ENCODE data around the gene ST3GAL2. TPM values are rescaled to one million over a fixed set of nuclear protein-coding genes. Genes with fewer than 3 reads are reported as not detected.

ST3GAL2 gene
- polyA plus RNA-seq, 2 donors: 1.6 to 1.7 TPM

DNA sequence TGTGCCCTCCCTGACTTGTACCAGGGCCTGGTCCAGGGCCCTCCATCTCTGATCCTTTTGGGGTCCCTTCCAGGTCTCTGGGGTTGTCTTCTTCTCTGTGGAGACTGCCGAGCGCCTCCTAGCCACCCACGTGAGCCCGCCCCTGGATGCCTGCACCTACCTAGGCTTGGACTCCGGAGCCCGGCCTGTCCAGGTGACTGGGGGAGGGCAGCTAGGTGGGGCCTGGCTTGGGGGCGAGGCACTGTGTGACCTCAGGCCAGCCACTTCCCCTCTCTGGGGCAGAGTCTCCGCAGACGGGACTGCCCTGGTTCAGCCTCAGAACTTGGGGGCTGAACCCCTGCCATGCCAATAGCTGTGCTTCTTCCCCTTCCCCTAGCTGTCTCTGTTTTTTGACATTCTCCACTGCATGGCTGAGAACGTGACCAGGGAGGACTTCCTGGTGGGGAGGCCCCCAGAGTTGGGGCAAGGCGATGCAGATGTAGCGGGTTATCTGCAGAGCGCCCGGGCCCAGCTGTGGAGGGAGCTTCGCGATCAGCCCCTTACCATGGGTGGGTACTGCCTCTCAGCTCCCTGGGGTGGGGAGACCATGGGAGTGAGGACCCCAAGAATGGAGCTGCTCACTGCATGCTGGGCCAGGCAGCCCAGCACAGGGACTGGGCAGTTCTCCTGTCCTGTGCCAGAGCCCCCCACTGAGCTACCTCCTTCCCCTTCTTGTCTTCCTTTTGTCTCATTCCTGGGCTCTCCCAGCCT, 30.1 kb upstream of the ST3GAL2 start:
- no peaks in the 10 kb centered on the region for H3K27me3 ChIP-seq (ENCODE audit: control insufficient read depth in 1 of 2, insufficient read depth in 2 of 2, low read length in 2 of 2)
- H3K4me1 ChIP-seq (ENCODE audit: control insufficient read depth in 2 of 2, insufficient read depth in 2 of 2, low read length in 1 of 2): no peaks in the 10 kb centered on the region
- H3K9me3 ChIP-seq (ENCODE audit: control insufficient read depth in 2 of 2, insufficient read depth in 1 of 2, low read depth in 1 of 2, low read length in 1 of 2): no peaks in the 10 kb centered on the region
- H3K36me3 ChIP-seq (ENCODE audit: control insufficient read depth in 2 of 2, insufficient read depth in 2 of 2, low read length in 1 of 2): peaks cover 4 to 33% of the 10 kb centered on the region in 2 donors
- H3K4me3 ChIP-seq (ENCODE audit: low read depth in 1 of 2, low read length in 2 of 2): no peak overlapping the region
- 91 to 95% methylated on average over 16 of the region's 16 CpGs for WGBS, 2 donors
- H3K27ac ChIP-seq (ENCODE audit: low read depth in 2 of 2, low read length in 1 of 2): no peak overlapping the region

DNA sequence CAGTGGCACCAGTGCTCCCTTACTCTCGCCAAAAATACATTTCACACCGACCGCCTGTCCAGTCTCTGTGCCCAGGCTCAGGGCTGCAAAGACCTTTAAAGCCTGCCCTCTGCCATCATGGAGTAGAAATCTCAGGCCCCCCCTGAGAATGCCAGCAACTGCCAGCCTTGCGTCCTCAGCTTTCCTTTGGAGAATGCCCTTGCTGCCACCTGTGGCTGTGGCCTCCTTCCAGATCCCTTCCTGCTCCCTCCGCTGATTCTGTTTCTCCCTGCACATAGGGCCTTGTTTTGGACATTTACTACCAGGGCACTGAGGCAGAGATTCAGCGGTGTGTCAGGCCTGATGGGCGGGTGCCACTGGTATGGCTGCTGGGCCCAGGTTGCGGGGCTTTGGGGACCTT, 28.7 kb upstream of the ST3GAL2 start:
- Histone ChIP-seq H3K4me3 (ENCODE audit: low read depth in 1 of 2, low read length in 2 of 2) (no peak overlapping the region), H3K4me1 (ENCODE audit: control insufficient read depth in 2 of 2, insufficient read depth in 2 of 2, low read length in 1 of 2) (no peaks in the 10 kb centered on the region), H3K27me3 (ENCODE audit: control insufficient read depth in 1 of 2, insufficient read depth in 2 of 2, low read length in 2 of 2) (no peaks in the 10 kb centered on the region), H3K27ac (ENCODE audit: low read depth in 2 of 2, low read length in 1 of 2) (no peak overlapping the region), H3K9me3 (ENCODE audit: control insufficient read depth in 2 of 2, insufficient read depth in 1 of 2, low read depth in 1 of 2, low read length in 1 of 2) (no peaks in the 10 kb centered on the region), H3K36me3 (ENCODE audit: control insufficient read depth in 2 of 2, insufficient read depth in 2 of 2, low read length in 1 of 2) (peaks cover 8 to 32% of the 10 kb centered on the region in 2 donors)
- 95 to 97% methylated on average over 8 of the region's 8 CpGs for WGBS, 2 donors

- Histone ChIP-seq H3K9me3 (ENCODE audit: control insufficient read depth in 2 of 2, insufficient read depth in 1 of 2, low read depth in 1 of 2, low read length in 1 of 2) (no peaks in the 10 kb centered on the region), H3K27ac (ENCODE audit: low read depth in 2 of 2, low read length in 1 of 2) (no peak overlapping the region), H3K36me3 (ENCODE audit: control insufficient read depth in 2 of 2, insufficient read depth in 2 of 2, low read length in 1 of 2) (peaks cover 8 to 27% of the 10 kb centered on the region in 2 donors), H3K4me1 (ENCODE audit: control insufficient read depth in 2 of 2, insufficient read depth in 2 of 2, low read length in 1 of 2) (no peaks in the 10 kb centered on the region), H3K27me3 (ENCODE audit: control insufficient read depth in 1 of 2, insufficient read depth in 2 of 2, low read length in 2 of 2) (no peaks in the 10 kb centered on the region), H3K4me3 (ENCODE audit: low read depth in 1 of 2, low read length in 2 of 2) (no peak overlapping the region)
- 90% methylated on average over 11 of the region's 11 CpGs for WGBS, 2 donors
These were observed 28.2 kb upstream of the ST3GAL2 start for GRCh38 chr16:70467113-70467512.

DNA sequence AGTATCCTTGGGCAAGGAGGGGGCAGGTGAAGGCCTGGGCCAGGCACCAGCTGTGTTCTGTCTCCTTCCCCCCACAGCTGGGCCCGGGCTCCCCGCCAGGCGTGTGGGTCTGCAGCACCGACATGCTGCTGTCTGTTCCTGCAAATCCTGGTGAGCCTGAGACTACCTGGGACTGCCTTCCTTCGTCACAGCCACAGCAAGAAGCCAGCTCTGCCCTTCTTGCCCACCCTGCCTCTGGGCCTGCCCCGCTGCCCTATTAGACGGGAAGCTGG, 27.8 kb upstream of the ST3GAL2 start:
- H3K4me3 ChIP-seq (ENCODE audit: low read depth in 1 of 2, low read length in 2 of 2): no peak overlapping the region
- peaks cover 8 to 27% of the 10 kb centered on the region in 2 donors for H3K36me3 ChIP-seq (ENCODE audit: control insufficient read depth in 2 of 2, insufficient read depth in 2 of 2, low read length in 1 of 2)
- H3K27me3 ChIP-seq (ENCODE audit: control insufficient read depth in 1 of 2, insufficient read depth in 2 of 2, low read length in 2 of 2): no peaks in the 10 kb centered on the region
- H3K27ac ChIP-seq (ENCODE audit: low read depth in 2 of 2, low read length in 1 of 2): no peak overlapping the region
- no peaks in the 10 kb centered on the region for H3K9me3 ChIP-seq (ENCODE audit: control insufficient read depth in 2 of 2, insufficient read depth in 1 of 2, low read depth in 1 of 2, low read length in 1 of 2)
- 77 to 84% methylated on average over 7 of the region's 7 CpGs for WGBS, 2 donors
- H3K4me1 ChIP-seq (ENCODE audit: control insufficient read depth in 2 of 2, insufficient read depth in 2 of 2, low read length in 1 of 2): no peaks in the 10 kb centered on the region

- Histone ChIP-seq H3K27me3 (ENCODE audit: control insufficient read depth in 1 of 2, insufficient read depth in 2 of 2, low read length in 2 of 2) (no peaks in the 10 kb centered on the region), H3K9me3 (ENCODE audit: control insufficient read depth in 2 of 2, insufficient read depth in 1 of 2, low read depth in 1 of 2, low read length in 1 of 2) (no peaks in the 10 kb centered on the region), H3K4me1 (ENCODE audit: control insufficient read depth in 2 of 2, insufficient read depth in 2 of 2, low read length in 1 of 2) (no peaks in the 10 kb centered on the region), H3K36me3 (ENCODE audit: control insufficient read depth in 2 of 2, insufficient read depth in 2 of 2, low read length in 1 of 2) (peaks cover 8 to 26% of the 10 kb centered on the region in 2 donors), H3K4me3 (ENCODE audit: low read depth in 1 of 2, low read length in 2 of 2) (no peak overlapping the region), H3K27ac (ENCODE audit: low read depth in 2 of 2, low read length in 1 of 2) (no peak overlapping the region)
- 92 to 93% methylated on average over 13 of the region's 13 CpGs for WGBS, 2 donors
These were observed 27.3 kb upstream of the ST3GAL2 start for GRCh38 chr16:70465999-70466804.

DNA sequence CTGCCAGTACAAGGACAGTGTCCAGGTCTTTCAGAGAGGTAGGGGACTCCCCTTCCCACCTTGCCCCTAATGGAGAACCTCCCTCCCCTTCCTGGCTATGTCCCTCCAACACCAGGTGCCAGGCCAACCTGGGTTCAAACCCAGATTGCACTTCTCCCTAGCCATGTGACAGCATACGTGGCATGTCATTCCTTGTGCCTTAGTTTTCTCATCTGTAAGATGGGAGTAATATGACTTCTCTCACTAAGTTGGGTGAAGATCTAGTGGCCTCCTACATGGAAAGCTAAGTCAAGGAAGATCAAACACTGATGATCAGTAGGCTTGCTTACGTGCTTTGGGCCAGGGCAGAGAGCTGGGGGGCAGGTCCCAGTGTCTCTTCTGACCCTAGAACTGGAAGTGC, 24.3 kb upstream of the ST3GAL2 start:
- H3K9me3 ChIP-seq (ENCODE audit: control insufficient read depth in 2 of 2, insufficient read depth in 1 of 2, low read depth in 1 of 2, low read length in 1 of 2): no peaks in the 10 kb centered on the region
- H3K36me3 ChIP-seq (ENCODE audit: control insufficient read depth in 2 of 2, insufficient read depth in 2 of 2, low read length in 1 of 2): peaks cover 8 to 24% of the 10 kb centered on the region in 2 donors
- H3K27me3 ChIP-seq (ENCODE audit: control insufficient read depth in 1 of 2, insufficient read depth in 2 of 2, low read length in 2 of 2): no peaks in the 10 kb centered on the region
- H3K27ac ChIP-seq (ENCODE audit: low read depth in 2 of 2, low read length in 1 of 2): no peak overlapping the region
- H3K4me3 ChIP-seq (ENCODE audit: low read depth in 1 of 2, low read length in 2 of 2): no peak overlapping the region
- peaks cover 0 to 2% of the 10 kb centered on the region in 2 donors for H3K4me1 ChIP-seq (ENCODE audit: control insufficient read depth in 2 of 2, insufficient read depth in 2 of 2, low read length in 1 of 2)
- 96 to 98% methylated on average over 2 of the region's 2 CpGs for WGBS, 2 donors

DNA sequence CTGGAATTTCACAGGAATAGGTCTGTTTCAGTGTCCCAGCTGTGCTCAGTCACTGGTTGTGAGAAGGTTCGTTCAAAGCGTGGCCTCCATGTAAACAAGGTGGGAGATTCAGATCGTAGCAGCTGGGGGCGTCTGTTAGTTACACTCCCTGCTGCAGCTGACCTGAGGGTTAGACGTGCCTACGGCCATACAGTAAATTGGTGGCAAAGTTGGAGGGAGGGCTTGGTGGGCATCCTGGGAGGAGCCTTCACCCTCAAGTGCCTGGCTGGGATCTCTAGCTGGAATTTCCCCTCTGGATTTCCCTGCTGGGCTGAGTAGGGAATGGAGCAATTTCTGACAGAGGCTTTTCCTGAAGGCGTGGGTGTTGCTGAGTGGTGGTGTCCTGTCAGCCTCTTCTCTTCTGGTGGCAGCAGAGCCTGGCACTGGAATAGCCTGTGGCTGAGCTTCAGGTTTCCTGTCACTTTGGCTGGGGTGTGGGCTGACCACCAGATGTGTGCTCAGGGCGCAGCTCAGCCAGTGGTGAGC, 21.9 kb upstream of the ST3GAL2 start:
- H3K27ac ChIP-seq (ENCODE audit: low read depth in 2 of 2, low read length in 1 of 2): no peak overlapping the region
- no peaks in the 10 kb centered on the region for H3K9me3 ChIP-seq (ENCODE audit: control insufficient read depth in 2 of 2, insufficient read depth in 1 of 2, low read depth in 1 of 2, low read length in 1 of 2)
- 71 to 82% methylated on average over 8 of the region's 8 CpGs for WGBS, 2 donors
- H3K4me1 ChIP-seq (ENCODE audit: control insufficient read depth in 2 of 2, insufficient read depth in 2 of 2, low read length in 1 of 2): peaks cover 0 to 2% of the 10 kb centered on the region in 2 donors
- peaks cover 5 to 9% of the 10 kb centered on the region in 2 donors for H3K36me3 ChIP-seq (ENCODE audit: control insufficient read depth in 2 of 2, insufficient read depth in 2 of 2, low read length in 1 of 2)
- no peaks in the 10 kb centered on the region for H3K27me3 ChIP-seq (ENCODE audit: control insufficient read depth in 1 of 2, insufficient read depth in 2 of 2, low read length in 2 of 2)
- no peak overlapping the region for H3K4me3 ChIP-seq (ENCODE audit: low read depth in 1 of 2, low read length in 2 of 2)

GRCh38 chr16:70457446-70458166, 18.7 kb upstream of the ST3GAL2 start:
- no peaks in the 10 kb centered on the region for H3K27me3 ChIP-seq (ENCODE audit: control insufficient read depth in 1 of 2, insufficient read depth in 2 of 2, low read length in 2 of 2)
- WGBS, 2 donors: 82 to 95% methylated on average over 5 of the region's 5 CpGs
- H3K27ac ChIP-seq (ENCODE audit: low read depth in 2 of 2, low read length in 1 of 2): no peak overlapping the region
- no peak overlapping the region for H3K4me3 ChIP-seq (ENCODE audit: low read depth in 1 of 2, low read length in 2 of 2)
- H3K4me1 ChIP-seq (ENCODE audit: control insufficient read depth in 2 of 2, insufficient read depth in 2 of 2, low read length in 1 of 2): peaks cover 2% of the 10 kb centered on the region in 2 donors
- no peaks in the 10 kb centered on the region for H3K36me3 ChIP-seq (ENCODE audit: control insufficient read depth in 2 of 2, insufficient read depth in 2 of 2, low read length in 1 of 2)
- H3K9me3 ChIP-seq (ENCODE audit: control insufficient read depth in 2 of 2, insufficient read depth in 1 of 2, low read depth in 1 of 2, low read length in 1 of 2): no peaks in the 10 kb centered on the region

DNA sequence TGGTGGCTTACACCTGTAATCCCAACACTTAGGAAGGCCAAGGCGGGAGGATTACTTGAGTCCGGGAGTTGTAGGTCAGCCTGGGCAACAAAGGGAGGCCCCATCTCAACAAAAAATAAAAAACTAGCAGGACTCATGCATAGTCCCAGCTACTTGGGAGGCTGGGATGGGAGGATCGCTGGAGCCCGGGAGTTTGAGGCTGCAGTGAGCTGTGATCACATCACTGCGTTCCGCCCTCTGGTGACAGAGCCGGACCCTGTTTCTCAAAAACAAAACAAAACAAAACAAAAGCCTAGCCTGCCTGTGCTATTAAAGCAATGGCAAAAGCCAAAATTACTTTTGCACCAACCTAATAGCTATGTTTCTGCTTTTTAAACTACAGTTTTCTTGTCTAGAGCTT, 17.0 kb upstream of the ST3GAL2 start:
- Histone ChIP-seq H3K9me3 (ENCODE audit: control insufficient read depth in 2 of 2, insufficient read depth in 1 of 2, low read depth in 1 of 2, low read length in 1 of 2) (no peaks in the 10 kb centered on the region), H3K4me1 (ENCODE audit: control insufficient read depth in 2 of 2, insufficient read depth in 2 of 2, low read length in 1 of 2) (peaks cover 2% of the 10 kb centered on the region in 2 donors), H3K27me3 (ENCODE audit: control insufficient read depth in 1 of 2, insufficient read depth in 2 of 2, low read length in 2 of 2) (no peaks in the 10 kb centered on the region), H3K27ac (ENCODE audit: low read depth in 2 of 2, low read length in 1 of 2) (no peak overlapping the region), H3K4me3 (ENCODE audit: low read depth in 1 of 2, low read length in 2 of 2) (no peak overlapping the region), H3K36me3 (ENCODE audit: control insufficient read depth in 2 of 2, insufficient read depth in 2 of 2, low read length in 1 of 2) (no peaks in the 10 kb centered on the region)
- WGBS, 2 donors: 86 to 89% methylated on average over 7 of the region's 7 CpGs

All from esophagus (tissue), 2 donors.